Astrocyte of the cerebellum (primary cell): ENCODE results near the gene TSPAN12.

Experiments used
- DNase-seq: peaks from one replicate; pipeline ENCODE4 v3.0.0-alpha.2; 2011; ENCODE audit warnings: low read depth
- H3K4me3 ChIP-seq: 2 replicates; pipeline ENCODE4 v1.5.1; 2011; ENCODE audit warnings: mild to moderate bottlenecking, low read depth, low read length, moderate library complexity
- CTCF ChIP-seq: IDR thresholded peaks from 2 replicates; pipeline ENCODE4 v1.5.1; 2012; ENCODE audit warnings: low read length, low read depth, moderate library complexity, mild to moderate bottlenecking; ENCODE audit errors: missing control alignments
- in situ Hi-C: cut with HindIII; loops from 2 replicates; pipeline ENCODE4 v1.10.0; 2017; ENCODE audit warnings: low sequenced_read_pairs

Gene TSPAN12

GRCh38 chr7:120775755-120776154, 82.2 kb downstream of the TSPAN12 start:
- H3K4me3 ChIP-seq: no peak overlapping the region
- no peak for DNase-seq
- no peak for TF ChIP-seq CTCF
- in situ Hi-C loops: no loop called here

GRCh38 chr7:120774481-120774880, 83.5 kb downstream of the TSPAN12 start:
- no peak for DNase-seq
- H3K4me3 ChIP-seq: no peak overlapping the region
- in situ Hi-C loops: no loop called here
- TF ChIP-seq CTCF: no peak

- in situ Hi-C loops: no loop called here
- no peak for TF ChIP-seq CTCF
- DNase-seq: no peak
- H3K4me3 ChIP-seq: no peak overlapping the region
Observed at GRCh38 chr7:120770206-120770605, 87.7 kb downstream of the TSPAN12 start.

GRCh38 chr7:120760851-120761250, 97.1 kb downstream of the TSPAN12 start:
- DNase-seq: no peak
- TF ChIP-seq CTCF: no peak
- no peak overlapping the region for H3K4me3 ChIP-seq
- in situ Hi-C loops: no loop called here

GRCh38 chr7:120760050-120760449, 97.9 kb downstream of the TSPAN12 start:
- TF ChIP-seq CTCF: no peak
- DNase-seq: no peak
- in situ Hi-C loops: no loop called here

GRCh38 chr7:120743128-120743527, 114.8 kb downstream of the TSPAN12 start:
- in situ Hi-C loops: no loop called here
- H3K4me3 ChIP-seq: no peak overlapping the region
- no peak for DNase-seq
- no peak for TF ChIP-seq CTCF

More at GRCh38 chr7:120760050-120760449, 97.9 kb downstream of the TSPAN12 start:
- H3K4me3 ChIP-seq: no peak overlapping the region

GRCh38 chr7:120742372-120742771, 115.6 kb downstream of the TSPAN12 start:
- in situ Hi-C loops: no loop called here

More at GRCh38 chr7:120742372-120742771, 115.6 kb downstream of the TSPAN12 start:
- DNase-seq: no peak
- TF ChIP-seq CTCF: no peak
- H3K4me3 ChIP-seq: no peak overlapping the region
